GM10847 (cell line): Measurements from ENCODE around the gene PTPRN2.

Source experiments
- POLR2A ChIP-seq: IDR thresholded peaks from 2 replicates; pipeline ENCODE4 v1.6.1; 2011; ENCODE audit not compliant: insufficient read length; ENCODE audit errors: extremely low read depth

Gene PTPRN2

DNA sequence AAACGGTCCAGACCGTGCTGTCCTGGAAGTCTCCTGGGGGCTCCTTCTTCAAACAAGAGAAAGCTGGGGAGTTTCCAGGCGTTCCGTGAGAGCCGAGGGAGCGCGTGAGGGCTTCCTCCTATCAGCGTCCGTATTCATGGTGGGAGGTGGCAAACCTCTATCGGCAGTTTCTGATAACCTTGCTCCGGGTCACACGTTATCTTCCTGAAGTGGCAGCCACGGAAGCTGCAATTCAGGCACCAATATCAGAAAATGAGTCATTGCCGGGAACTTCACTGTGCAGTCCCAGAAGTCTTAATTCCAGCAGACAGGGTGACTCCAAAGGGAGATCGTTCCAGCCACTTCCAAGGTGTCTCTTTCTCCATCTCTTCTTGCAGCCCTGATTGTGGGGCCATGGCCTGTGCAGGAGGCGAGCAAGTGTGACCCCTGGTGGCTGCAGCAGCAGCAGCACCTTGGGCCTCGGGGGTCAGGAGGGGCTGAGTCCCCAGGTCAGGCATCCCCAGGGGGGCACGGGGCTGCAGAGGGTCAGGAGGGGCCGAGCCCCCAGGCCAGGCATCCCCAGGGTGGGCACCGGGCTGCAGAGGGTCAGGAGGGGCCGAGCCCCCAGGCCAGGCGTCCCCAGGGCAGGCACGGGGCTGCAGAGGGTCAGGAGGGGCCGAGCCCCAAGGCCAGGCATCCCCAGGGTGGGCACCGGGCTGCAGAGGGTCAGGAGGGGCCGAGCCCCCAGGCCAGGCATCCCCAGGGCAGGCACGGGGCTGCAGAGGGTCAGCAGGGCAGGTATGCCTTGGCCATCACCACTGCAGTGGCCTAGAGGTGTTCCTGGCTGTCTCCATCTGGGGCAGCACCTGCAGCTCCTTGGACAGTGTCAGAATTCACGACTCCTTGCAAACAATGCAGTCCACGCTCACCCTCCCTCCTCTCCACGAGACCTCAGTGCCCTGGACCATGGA is 712.1 kb downstream of the PTPRN2 start:
- no peak for TF ChIP-seq POLR2A

DNA sequence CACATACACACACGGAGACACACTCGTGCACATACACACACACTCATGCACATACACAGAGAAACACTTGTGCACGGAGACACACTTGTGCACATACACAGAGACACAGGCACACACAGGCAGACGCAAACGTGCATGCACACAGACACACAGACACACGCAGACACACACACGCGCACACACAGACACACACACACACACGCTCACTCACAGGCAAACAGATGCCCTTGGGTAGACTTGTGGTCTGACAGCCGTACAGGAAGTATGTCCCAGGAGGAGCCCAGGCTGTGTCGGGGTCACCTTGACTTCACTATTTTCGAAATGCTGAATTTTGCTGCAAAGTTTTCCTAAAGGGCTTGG is 712.8 kb downstream of the PTPRN2 start:
- no peak for TF ChIP-seq POLR2A

DNA sequence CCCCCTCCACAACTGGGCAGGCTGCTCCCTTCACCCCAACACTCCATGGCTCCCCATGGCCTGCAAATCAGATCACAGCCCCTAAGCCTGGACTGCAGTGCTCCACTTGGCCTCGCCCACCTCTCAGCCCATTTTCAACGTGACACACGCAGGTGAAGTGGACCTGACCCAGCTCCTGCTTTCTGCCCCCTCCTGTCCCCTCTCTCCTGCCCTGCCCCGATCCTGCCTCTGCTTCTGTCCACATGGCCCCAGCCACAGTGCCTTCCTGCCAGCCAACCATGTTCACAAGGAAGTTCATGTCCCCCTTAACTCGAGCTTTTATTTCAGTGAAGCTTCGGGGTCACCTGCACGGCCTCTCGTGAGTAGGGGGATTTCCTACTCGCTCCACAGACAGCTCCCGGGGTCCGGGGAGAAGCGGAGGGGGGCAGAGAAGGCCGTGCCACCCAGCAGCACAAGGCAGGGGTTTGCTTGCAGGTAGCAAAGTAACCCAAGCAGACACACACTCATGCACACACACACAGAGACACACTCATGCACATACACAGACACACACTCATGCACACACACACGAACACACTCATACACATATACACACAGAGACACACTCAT is 713.3 kb downstream of the PTPRN2 start:
- TF ChIP-seq POLR2A, result no peak

DNA sequence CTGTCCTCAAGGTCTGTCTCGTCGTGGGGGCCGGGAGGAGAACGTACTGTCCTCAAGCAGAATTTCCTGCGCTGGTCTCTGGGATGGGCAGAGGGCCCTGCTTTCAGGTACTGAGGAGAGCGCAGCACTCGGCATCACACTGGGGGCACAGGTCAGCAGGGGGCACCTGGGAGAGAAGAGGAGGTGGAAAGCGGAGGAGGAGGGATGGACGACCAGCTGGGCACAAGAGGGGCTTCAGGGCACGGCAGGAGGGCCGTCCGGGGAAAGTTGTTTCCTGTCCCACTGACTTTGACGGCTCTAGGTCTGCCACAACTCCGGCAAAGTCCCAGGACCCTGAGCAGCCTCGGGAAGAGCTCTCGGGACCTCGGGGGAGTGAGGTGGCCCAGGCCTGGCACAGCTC is 714.0 kb downstream of the PTPRN2 start:
- TF ChIP-seq POLR2A, result no peak

DNA sequence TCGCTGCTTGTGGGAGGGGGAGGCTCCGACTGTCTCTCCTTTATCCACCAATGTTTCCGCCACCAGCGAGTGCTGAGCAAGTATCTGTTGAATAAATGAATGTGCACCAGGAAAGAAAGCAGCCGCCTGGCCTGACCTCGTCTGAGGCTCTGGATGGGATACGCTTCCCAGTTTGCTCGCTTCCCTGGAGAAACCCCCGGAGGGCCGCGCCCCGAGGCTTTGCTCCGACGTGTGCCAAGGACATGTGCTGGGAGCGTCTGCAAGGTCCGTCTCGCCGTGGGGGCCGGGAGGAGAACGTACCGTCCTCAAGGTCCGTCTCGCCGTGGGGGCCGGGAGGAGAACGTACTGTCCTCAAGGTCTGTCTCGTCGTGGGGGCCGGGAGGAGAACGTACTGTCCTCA is 714.4 kb downstream of the PTPRN2 start:
- no peak for TF ChIP-seq POLR2A

DNA sequence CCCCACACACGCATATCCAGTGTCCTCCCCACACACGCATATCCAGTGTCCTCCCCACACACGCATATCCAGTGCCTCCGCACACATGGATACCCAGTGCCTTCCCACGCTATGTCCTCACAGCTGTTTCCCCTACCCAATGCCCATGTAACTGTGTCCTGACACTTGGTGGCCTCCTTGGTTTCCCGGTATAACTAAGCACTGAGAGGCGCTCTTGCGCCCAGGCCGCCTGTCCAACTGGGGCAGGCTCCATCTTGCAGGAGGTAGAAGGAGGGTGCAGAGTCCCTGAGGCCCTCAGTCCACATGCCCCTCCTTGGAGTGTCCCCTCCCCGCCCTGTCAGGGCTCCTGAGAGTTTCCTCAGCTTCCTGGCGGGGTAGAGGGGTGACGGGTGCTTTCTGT is 715.2 kb downstream of the PTPRN2 start:
- TF ChIP-seq POLR2A, result no peak

DNA sequence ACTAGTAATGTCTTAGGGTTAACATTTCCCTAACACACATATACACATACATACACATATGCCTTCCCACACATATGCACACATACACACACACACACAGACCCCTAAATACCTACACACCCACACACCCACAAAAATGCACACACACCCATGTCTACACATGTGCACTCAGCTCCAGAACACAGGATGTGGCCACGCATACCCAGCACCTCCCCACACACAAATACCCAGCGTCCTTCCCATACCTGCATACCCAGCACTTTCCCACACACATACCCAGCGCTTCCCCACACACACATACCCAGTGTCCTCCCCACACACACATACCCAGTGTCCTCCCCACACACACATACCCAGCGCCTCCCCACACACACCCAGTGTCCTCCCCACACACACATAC is 715.9 kb downstream of the PTPRN2 start:
- TF ChIP-seq POLR2A, result no peak

DNA sequence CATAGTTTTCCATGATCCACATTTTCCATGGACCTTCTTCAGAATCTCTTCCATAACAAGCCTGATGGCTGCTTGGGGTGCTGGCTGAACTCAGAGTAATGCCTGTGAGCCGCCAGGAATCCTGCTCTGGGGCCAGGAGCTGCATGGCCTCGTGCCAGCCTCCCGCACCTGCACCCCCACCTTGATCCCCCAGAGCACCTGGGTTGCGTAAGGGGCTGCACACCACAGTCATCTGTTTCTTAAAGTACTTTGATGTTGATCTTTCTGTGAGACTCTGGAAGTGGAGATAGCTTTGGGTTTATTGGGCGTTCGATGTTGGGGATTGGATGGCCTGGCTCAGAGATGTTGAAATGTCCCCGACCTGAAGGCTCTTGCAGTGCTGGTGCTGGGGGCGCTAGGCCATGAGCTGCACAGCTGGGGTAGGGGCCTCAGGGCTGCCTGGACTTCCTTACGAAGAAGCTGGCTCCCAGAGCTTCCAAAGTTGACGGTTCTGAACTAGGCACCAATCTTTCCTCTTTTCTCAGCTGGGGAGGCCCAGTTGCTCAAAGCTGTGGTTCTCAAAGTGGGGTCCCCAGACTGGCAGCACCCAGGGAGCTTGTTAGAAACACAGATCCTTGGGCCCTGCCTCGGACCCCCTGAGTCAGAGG is 716.9 kb downstream of the PTPRN2 start:
- TF ChIP-seq POLR2A, result no peak

DNA sequence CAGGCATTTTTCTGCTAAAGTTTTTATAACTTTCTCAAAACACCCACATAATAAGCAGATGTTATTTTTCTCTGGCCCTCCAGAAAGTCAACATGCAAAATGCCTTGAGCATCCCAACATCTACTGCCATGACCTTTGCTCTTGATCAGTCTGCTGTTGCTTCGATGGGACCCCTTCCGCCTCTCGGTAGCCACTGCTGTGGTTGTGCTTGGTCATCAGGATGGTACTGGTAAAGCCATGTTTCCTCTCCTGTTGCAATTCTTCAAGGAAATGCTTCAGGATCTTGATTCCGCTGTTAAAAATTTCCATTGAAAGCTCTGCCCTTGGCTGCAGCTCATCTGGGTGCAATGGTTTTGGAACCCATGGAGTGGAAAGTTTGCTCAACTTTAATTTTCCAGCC is 717.8 kb downstream of the PTPRN2 start:
- no peak for TF ChIP-seq POLR2A

DNA sequence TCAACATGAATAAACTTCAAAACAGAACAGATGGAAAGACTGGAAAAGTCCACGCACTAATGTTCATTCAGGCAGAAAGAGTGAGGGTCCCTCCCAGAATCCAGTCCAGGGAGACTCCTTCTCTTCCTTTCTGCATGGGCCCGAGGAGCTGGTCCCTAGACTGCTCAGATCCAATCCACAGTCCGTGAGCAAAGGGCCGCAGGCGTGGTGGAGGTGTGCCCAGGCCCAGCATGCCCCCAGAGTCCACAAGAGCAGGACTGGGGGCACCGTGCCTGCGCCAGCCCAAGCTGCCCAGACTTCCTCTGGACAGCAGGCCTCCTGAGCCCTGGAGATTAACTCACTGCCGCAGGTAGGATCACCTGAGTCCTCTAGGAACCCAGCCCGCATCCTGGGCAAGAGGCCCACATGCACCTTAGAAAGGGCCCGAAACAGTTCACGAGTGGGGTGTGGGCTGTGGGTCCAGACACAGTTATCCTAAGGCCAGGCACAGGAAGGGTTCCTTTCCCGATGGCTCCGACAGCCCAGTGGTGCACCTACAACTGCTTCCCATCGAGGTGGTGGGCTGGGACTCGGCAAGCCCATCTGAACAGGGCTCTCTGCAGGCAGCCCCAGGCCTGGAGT is 719.8 kb downstream of the PTPRN2 start:
- no peak for TF ChIP-seq POLR2A

DNA sequence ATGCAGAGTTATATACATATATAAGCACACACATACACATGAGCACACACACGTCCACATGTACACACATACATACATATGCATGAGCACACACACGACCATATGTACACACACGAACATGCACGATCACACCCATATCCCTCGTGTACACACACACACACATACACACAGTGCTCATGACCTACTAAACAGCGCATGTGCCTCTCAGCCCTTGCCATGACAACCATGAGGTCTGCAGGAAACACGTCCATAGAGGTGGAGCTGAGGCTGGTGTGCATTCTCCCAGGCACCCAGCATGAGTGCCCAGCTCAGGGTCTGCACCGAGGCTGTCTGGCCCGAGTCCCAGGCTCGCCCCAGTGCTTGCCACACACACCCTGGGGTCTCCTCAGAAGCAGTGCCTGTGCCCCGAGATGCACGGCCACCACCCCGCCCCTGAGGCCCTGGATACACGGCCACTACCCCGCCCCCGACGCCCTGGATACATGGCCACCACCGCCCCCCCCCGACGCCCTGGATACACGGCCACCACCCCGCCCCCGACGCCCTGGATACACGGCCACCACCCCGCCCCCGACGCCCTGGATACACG is 721.2 kb downstream of the PTPRN2 start:
- TF ChIP-seq POLR2A, result no peak

DNA sequence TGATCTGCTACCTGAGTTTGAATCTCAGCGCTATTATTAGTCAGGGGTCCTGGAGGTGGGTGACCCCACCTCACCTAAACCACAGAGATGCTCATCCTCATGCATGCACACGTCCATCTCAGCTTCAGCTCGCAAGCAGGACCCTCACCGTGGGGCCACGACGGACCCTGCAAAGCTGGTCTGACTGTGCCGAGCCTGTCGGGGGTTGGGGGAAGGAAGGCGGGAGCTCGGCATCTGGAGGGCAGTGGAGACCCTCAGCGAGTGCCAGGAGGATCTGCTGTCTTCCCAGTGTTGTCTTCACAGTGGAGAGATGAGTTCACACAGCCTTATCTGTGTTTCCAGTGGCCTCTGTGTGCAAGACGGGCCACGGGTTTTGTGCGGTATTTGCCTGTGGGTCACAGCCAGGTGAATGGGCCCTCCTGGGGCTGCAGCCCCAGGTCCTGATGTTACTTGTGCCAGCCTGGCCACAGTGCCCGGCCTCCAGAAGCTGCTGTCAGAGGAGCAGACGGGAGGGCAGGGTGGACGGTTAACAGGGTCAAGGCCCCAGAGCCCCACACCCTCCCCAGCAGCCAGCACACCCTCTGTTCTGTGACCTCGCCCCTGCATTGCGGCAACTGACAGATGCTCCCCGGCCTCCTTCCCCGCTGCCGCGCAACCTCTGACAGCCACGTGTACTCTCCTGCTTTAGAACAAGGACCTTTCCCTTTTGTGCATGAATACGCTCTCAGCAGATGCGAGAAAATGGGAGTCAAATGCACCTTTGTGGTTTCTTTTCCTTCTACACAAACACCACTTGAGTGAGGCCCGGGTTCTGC is 722.1 kb downstream of the PTPRN2 start:
- no peak for TF ChIP-seq POLR2A

DNA sequence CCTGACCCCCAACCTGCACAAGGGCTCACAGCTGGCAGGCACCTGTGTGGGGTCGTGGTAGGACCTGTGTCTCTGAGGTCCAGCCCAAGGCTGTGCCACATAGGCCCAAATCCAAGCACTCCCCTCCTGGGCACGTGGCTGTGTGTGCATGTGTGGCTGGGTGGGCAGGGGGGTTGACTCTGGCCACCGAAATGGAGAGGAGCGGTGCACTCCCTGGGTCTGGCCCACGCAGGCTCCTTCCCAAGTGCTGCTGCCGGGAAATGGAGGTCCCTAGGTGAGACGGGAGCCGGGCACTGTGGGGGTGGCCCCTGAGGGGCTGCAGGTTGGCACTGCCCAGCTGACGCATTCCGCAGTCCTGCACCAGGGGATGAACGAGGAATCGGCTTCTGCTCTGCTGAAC is 722.7 kb downstream of the PTPRN2 start:
- TF ChIP-seq POLR2A, result no peak
